SJCRH30 (cell line): ENCODE data around the gene KLHDC9. TPM values are rescaled to one million over a fixed set of nuclear protein-coding genes. Genes with fewer than 3 reads are reported as not detected.

Experiments used
- DNase-seq, 2 experiments: peaks; one replicate each; pipeline ENCODE4 v3.0.0-alpha.2; 2015 to 2020
- H3K27ac ChIP-seq: fragments of 250-450 bp; sonication (Bioruptor Pico); 2 replicates; pipeline ENCODE4 v1.5.1; 2020; ENCODE audit warnings: mild to moderate bottlenecking, moderate library complexity
- H3K27me3 ChIP-seq: fragments of 250-450 bp; sonication (Bioruptor Pico); 2 replicates; pipeline ENCODE4 v1.5.1; 2020; ENCODE audit warnings: mild to moderate bottlenecking, moderate library complexity
- H3K36me3 ChIP-seq: fragments of 250-450 bp; sonication (Bioruptor Pico); 2 replicates; pipeline ENCODE4 v1.5.1; 2020; ENCODE audit warnings: mild to moderate bottlenecking, moderate library complexity
- H3K4me1 ChIP-seq: fragments of 250-450 bp; sonication (Bioruptor Pico); 2 replicates; pipeline ENCODE4 v1.5.1; 2020; ENCODE audit warnings: mild to moderate bottlenecking, moderate library complexity
- H3K4me3 ChIP-seq: fragments of 250-450 bp; sonication (Bioruptor Pico); 2 replicates; pipeline ENCODE4 v1.5.1; 2020; ENCODE audit warnings: mild to moderate bottlenecking, moderate library complexity
- H3K9me3 ChIP-seq: fragments of 250-450 bp; sonication (Bioruptor Pico); replicated peaks from 2 replicates; pipeline ENCODE4 v1.5.1; 2020; ENCODE audit warnings: mild to moderate bottlenecking, moderate library complexity
- total RNA-seq: library from RNA; depleted of rRNA; stranded (reverse); fragments of >200 nt; shearing (Covaris generic); gene quantifications from 2 replicates; pipeline ENCODE4 v1.2.3, GENCODE V29; 2014

The KLHDC9 gene
- total RNA-seq, 1 experiment from 2014 or later: not detected

DNA sequence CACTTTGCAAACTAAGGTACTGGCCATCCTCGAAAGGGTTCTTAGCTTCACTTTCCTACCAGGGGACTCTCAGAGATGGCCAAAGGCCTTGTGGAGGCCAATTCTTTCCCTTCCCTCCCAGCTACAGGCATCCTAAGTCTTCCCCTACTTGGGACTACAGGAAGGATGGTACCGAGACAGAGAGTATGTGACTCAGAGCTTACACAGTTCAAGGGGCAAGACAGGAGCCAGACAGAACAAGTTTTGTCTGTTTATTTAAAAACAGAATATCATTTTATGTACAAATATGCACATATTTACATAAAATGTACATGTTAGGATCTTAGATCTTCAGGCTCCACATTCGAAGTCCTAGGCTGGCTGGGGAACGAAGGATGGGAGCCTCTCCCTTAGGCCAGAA, 27.4 kb upstream of the KLHDC9 start:
- Histone ChIP-seq H3K4me1 (peaks cover 4% of the 10 kb centered on the region; the same call in 1 of the 2 replicates), H3K36me3 (no peaks in the 10 kb centered on the region), H3K27me3 (no peaks in the 10 kb centered on the region), H3K4me3 (no peak overlapping the region), H3K27ac (no peak overlapping the region), H3K9me3 (no peaks in the 10 kb centered on the region)
- no peak for DNase-seq

DNA sequence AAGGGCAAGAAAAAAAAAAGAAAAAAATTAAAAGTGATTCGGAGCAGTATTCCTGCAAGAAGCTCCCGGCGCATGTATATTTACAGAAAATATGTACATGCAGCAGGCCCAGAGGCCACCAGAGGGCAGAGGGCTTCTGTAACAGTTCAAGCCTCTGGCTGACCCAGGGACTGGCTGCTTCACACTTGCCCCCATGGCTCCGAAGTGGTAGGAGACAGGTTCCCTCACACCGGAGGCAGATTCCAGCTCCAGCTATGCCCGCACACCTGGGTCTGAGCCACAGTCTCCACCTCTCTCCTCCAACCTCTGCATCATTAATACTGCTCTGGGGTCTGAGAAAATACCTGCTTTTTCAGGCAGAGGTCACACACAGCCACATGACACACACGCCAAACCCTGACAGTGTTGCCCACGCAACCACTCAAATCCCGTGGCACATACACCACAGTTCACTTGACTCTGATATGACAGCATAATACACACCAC, 26.2 kb upstream of the KLHDC9 start:
- Histone ChIP-seq H3K27me3 (no peaks in the 10 kb centered on the region), H3K27ac (no peak overlapping the region), H3K9me3 (no peaks in the 10 kb centered on the region), H3K4me3 (no peak overlapping the region), H3K4me1 (peaks cover 4% of the 10 kb centered on the region; the same call in 1 of the 2 replicates), H3K36me3 (no peaks in the 10 kb centered on the region)
- DNase-seq: peak; percentile 47

DNA sequence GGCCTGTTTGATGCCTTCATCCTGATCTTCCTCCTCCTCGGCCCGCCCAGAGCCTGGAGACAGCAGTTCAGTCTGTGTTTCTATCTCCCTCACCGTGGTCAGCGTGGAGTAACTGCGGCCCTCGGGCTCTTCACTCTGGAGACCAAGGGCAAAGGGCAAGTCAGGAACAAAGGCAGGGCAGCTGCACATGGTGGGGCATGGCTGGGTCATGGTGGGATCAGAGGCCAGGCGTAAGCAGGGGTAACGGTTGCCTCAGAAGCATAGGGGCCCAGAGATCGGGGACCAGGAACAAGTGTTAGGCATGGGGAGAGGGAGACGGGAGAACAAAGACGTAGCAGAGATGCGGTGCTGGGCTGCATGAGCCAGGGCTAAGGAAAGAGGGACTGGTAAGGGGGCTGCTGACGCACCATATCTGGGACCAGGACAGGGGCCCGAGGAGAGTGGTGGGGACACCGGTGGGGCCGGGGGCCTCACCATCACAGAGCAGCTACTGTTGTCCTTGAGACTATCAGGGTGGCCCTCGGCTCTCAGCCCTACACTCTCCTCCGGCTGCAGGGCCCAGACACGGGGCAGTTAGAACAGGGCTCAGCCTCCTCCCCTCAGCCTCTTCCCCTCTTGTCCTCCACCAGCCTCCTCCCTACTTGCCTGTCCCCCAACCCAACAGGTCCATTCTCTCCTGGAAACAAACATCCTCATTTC, 25.3 kb upstream of the KLHDC9 start:
- DNase-seq: no peak
- Histone ChIP-seq H3K36me3 (no peaks in the 10 kb centered on the region), H3K9me3 (no peaks in the 10 kb centered on the region), H3K27me3 (no peaks in the 10 kb centered on the region), H3K27ac (no peak overlapping the region), H3K4me3 (no peak overlapping the region), H3K4me1 (peaks cover 4% of the 10 kb centered on the region; the same call in 1 of the 2 replicates)

DNA sequence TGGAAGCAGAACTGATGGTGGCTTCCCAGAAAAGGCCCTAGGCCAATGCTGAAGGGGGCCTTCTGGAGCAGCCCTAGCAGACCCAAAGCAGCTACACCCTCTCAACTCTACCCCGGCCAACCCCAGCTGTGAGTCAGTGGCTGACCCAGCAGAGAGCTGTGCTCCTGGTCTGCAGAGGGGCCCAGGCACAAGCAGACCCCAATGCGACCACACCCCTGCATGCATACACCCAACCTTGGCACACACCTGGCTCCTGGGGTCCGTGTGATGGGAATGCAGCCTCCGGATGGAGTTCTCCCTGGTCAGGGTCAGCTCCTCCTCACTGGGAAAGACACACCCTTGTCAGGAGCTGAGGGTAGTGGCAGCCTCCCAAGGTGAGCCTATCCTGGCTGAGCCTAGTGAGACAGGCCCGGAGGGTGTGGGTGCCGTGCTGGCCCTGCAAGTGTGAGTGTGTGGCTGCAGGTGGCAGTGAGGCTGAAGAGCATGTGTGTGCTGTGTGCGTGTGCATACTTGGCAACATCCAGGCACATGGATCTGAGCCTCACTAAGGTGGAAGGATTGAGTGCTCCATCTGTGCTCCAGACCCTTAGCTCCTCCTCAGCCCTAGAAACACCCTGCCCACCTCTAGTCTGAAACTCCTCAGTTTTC, 24.6 kb upstream of the KLHDC9 start:
- Histone ChIP-seq H3K9me3 (no peaks in the 10 kb centered on the region), H3K27ac (no peak overlapping the region), H3K4me1 (peaks cover 4% of the 10 kb centered on the region; the same call in 1 of the 2 replicates), H3K4me3 (no peak overlapping the region), H3K36me3 (no peaks in the 10 kb centered on the region), H3K27me3 (no peaks in the 10 kb centered on the region)
- no peak for DNase-seq

DNA sequence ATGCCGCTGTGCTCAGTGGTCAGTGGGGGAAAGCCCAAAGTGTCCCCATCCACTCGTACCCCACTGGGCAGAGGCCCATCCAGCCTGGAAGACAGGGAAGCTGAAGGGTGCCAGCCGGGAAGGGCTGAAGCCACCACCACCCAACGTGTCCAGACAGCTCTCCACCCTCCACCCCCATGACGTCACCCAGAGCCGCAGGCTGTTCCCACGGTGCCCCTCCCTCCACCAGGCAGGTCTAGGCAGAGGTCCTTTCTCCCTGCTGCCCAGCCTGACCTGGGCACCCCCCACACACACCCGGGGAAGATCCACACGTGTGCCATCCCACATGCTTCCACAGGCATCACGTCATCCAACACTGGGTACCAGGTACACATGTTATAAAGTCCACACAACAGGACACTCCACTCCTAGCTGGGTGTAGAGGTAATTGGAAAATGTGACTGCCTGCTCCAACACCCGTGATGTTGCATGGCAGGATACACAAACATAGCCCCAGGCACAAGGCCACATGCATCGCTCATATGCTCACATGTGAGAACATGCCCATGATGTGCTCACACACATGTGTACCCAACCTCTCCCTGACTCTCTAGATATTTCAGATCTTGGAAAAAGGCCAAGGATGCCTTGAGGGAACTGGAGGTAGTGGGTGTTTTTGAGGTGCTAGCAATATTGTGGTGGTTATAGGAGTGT, 23.3 kb upstream of the KLHDC9 start:
- no peaks in the 10 kb centered on the region for H3K36me3 ChIP-seq
- no peak overlapping the region for H3K4me3 ChIP-seq
- peaks cover 4% of the 10 kb centered on the region; the same call in 1 of the 2 replicates for H3K4me1 ChIP-seq
- no peaks in the 10 kb centered on the region for H3K9me3 ChIP-seq
- no peak overlapping the region for H3K27ac ChIP-seq
- DNase-seq: peak; percentile 21 to 25
- H3K27me3 ChIP-seq: no peaks in the 10 kb centered on the region

DNA sequence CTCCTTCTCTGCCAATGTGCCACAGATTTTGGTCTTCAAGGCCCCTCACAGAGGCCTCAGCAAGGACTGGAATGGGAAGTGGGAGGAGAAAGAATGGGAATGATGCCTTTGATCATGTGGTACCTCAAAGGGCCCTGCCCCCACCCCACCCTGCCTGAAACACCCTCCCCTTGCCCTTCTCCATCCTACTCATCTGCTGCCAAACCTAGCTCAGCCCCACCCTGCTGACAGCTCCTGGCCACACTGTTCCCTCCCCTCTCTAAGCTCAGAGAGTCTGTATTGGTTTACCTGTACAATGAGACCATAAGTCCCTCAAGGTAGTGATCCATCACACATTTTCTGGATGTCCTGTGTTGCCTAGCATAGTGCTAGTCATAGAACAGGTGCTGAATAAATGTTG, 21.8 kb upstream of the KLHDC9 start:
- DNase-seq: no peak
- Histone ChIP-seq H3K4me1 (peaks cover 4% of the 10 kb centered on the region; the same call in 1 of the 2 replicates), H3K9me3 (no peaks in the 10 kb centered on the region), H3K4me3 (no peak overlapping the region), H3K36me3 (no peaks in the 10 kb centered on the region), H3K27ac (no peak overlapping the region), H3K27me3 (no peaks in the 10 kb centered on the region)

DNA sequence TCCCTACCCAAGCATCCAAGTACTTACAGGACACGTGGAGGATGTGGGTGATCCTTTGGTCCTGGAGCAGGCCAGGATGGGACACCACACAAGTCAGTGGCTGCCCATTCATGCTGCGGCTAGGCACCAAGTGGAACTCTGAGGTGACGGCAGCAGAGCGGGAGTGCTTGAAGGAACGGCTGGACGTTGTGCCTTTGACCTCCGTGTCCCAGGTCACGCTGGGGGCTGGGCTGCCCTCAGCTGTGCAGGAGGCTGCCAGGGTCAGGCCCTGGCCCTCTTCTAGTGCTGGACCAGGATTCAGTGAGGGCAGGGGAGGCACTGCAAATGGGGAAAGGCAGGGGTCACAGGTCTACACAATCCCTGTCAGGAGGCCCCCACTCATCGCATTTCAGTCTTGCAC, 20.7 kb upstream of the KLHDC9 start:
- no peak overlapping the region for H3K27ac ChIP-seq
- H3K4me3 ChIP-seq: no peak overlapping the region
- no peak for DNase-seq
- no peaks in the 10 kb centered on the region for H3K27me3 ChIP-seq
- peaks cover 4% of the 10 kb centered on the region; the same call in 1 of the 2 replicates for H3K4me1 ChIP-seq
- no peaks in the 10 kb centered on the region for H3K9me3 ChIP-seq
- H3K36me3 ChIP-seq: no peaks in the 10 kb centered on the region

DNA sequence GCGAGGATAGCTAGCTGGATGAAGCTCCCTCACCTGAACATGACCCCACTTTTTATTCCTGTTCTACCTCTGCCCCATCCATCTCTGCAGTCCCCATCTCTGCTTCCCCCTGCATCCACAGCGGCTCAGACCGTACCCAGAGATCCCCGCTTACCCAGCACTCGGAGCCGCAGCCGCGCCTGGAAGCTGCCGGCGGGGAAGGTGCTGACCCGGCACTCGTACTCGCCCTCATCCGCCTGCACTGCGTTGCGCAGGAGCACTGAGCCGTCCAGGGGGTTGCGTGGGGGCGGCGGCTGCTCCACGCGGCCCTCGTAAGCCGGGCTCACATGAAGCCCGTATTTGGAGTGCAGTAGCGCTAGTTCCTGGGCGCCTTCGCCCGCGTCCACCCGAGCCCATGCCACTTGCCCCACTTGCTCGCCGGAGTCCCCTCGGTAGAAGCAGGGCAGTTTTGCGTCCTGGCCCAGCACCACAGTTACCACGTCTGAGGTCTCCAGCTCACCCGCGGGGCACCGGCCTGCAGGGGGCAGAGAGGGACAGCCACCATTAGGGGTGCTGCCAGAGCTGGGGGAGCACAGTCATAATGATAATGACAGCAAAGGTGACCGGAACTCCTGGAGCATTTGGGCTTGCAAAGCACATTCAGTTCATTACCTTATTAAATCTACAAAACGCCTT, 18.6 kb upstream of the KLHDC9 start:
- Histone ChIP-seq H3K4me1 (peaks cover 19% of the 10 kb centered on the region), H3K4me3 (no peak overlapping the region)

DNA sequence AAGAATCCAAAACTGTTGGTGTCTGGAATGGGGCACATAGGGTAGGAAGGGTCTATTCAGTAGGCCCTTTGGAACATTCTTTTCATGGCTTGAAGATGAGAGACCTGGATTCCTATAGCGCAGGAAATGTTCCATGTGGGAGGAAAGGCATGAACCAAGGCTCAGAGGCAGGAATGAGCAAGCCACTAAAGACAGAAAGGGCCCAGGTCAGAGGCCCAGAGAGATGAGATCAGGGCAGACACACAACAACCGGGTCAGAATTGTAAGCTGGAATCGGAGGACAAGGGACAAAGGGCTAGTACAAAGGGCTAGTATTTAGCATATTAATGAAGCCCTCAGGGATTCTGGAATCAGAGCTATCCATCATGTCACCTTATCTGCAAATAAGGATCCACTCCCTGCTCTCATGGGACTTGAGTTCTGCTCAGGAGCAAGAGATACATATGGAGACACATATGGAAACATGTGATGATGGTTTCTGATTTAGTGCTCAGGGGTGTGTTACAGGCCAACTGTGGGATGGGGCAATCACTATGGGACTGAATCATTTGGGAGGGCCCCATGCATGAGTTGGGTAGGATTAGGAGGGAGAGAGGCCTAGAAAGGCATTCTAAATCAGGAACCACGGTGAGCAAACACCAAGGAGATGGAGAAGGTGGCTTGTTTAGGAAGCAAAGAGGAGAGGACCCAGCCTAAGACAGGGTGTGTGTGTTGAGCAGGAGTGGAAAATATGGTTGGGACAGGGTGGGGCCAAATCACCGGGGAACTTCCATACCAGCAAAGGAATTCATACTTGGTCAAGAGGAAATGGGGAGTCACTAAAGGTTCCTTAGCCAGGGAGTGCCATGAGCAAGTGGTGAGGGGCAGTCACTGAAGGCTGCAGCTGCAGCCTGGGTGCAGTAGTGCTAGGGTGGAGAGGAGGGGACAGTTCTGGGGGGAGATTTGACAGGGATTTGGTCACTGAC, 17.4 kb upstream of the KLHDC9 start:
- H3K27ac ChIP-seq: no peak overlapping the region

More for the DNA sequence above, 18.6 kb upstream of the KLHDC9 start:
- DNase-seq: no peak
- Histone ChIP-seq H3K36me3 (no peaks in the 10 kb centered on the region), H3K27me3 (no peaks in the 10 kb centered on the region), H3K27ac (no peak overlapping the region), H3K9me3 (no peaks in the 10 kb centered on the region)

DNA sequence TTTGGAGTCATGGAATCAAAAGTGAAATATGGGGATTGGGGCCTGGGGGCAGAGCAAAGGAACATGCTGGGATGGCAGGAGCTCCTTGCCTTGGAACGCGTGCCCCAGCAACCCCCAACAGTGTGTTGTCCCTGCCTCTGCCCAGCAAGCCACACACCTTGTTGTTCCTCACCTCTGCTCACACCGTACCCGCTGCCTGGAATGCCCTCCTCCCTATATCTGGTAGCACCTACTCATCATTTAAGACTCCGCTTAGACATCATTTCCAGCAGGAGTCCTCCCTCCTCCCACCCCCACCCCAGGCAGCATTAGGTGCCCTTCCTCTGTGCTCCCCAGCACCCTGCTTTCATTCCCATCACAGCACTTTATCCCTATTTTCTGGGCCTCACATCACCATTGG, 16.6 kb upstream of the KLHDC9 start:
- H3K4me1 ChIP-seq: peaks cover 30% of the 10 kb centered on the region
- no peaks in the 10 kb centered on the region for H3K36me3 ChIP-seq
- no peak overlapping the region for H3K27ac ChIP-seq
- H3K4me3 ChIP-seq: no peak overlapping the region
- H3K27me3 ChIP-seq: no peaks in the 10 kb centered on the region
- no peaks in the 10 kb centered on the region for H3K9me3 ChIP-seq
- DNase-seq: no peak

More for the DNA sequence above, 17.4 kb upstream of the KLHDC9 start:
- DNase-seq: no peak
- Histone ChIP-seq H3K36me3 (no peaks in the 10 kb centered on the region), H3K4me1 (peaks cover 27% of the 10 kb centered on the region), H3K9me3 (no peaks in the 10 kb centered on the region), H3K27me3 (no peaks in the 10 kb centered on the region), H3K4me3 (no peak overlapping the region)

DNA sequence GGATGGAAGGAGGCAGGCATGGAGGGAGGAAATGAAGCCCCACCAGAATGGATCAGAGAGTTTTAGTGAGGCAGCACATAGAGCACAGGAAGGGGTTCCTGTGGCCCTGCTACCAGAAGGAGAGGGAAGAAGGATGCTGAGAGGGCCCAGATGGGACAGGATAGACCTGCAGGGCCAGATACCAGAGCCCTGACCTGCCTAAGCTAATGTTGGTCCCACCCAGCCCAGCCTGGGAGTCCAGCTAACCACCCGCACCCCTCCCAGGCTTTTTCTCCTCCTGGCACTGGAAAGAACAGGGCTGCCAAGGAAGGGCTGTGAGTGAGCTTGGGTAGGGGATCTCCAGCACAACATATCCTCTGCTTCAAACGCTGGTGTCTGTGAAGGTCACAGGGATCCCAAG, 15.7 kb upstream of the KLHDC9 start:
- no peaks in the 10 kb centered on the region for H3K36me3 ChIP-seq
- peaks cover 30% of the 10 kb centered on the region for H3K4me1 ChIP-seq
- H3K27me3 ChIP-seq: no peaks in the 10 kb centered on the region
- DNase-seq: no peak
- no peak overlapping the region for H3K27ac ChIP-seq
- H3K4me3 ChIP-seq: no peak overlapping the region
- H3K9me3 ChIP-seq: no peaks in the 10 kb centered on the region

DNA sequence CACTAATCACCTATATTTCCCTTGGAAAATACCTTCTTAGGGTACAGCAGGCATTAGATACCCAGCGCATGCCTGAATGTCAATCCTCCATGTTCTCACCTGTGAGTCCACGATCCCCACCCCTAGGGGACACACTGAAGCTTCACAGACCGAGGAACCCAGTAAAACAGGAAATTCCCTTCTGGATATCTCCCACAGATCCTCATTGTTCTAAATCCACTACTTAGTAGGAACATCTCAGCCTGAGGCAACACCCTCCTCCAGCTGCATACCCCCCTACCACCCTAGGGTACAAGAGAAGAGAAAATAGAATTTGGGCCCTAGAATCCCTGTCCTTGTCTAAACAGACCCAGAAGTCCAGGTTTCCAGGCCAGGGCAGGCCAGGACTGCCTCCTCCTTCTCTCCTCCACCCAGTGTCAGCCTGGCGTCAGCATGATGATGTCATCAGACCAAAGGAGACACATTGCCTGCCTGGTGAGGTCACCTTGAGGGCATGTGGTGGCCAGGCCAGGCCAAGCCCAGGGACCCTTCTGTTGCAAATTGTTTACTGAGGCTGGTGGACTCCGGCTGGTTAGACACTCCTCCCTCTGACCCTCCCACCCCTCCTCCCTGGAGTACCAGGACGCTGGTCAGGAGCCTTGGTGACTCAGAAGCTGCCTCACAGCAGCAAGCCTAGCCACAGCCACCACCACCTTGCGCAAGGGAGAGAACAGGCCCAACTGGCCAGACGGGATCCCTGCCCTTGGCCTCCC, 15.0 kb upstream of the KLHDC9 start:
- H3K27me3 ChIP-seq: no peaks in the 10 kb centered on the region
- H3K36me3 ChIP-seq: no peaks in the 10 kb centered on the region
- H3K9me3 ChIP-seq: no peaks in the 10 kb centered on the region
- peak overlapping the region; percentile 49; the same call in 1 of the 2 replicates for H3K27ac ChIP-seq
- peaks cover 30% of the 10 kb centered on the region for H3K4me1 ChIP-seq
- DNase-seq: peak; percentile 56 to 70
- no peak overlapping the region for H3K4me3 ChIP-seq
